ENCODE measurements around the gene MED13L. TPM values are rescaled to one million over a fixed set of nuclear protein-coding genes. Genes with fewer than 3 reads are reported as not detected.

The MED13L gene
- total and polyA plus RNA-seq, 2 of the 8 experiments (the other 6 are each of a cell fraction or from before 2014, with no cell fraction given) = 15.9 to 51.7 TPM

- no peak overlapping the region for H2AK5ac ChIP-seq (ENCODE audit: low read depth, low read length)
- DNase-seq (ENCODE audit: low read depth in 1 of 2, low spot score in 2 of 2) (no peak), FAIRE-seq (no peak)
- H3K23me2 ChIP-seq (ENCODE audit: low read depth, low read length) = no peaks in the 10 kb centered on the region
- H4K5ac ChIP-seq (ENCODE audit: insufficient read length, low read depth, low read length) = no peak overlapping the region
- no peak overlapping the region for H2BK120ac ChIP-seq (replicated peaks; ENCODE audit: low read depth, low read length)
- no peak overlapping the region for H3K56ac ChIP-seq (replicated peaks; ENCODE audit: insufficient read length, low read depth, low read length)
- H2BK5ac ChIP-seq (ENCODE audit: low read depth, low read length) = no peak overlapping the region
- ChIA-PET CTCF (ENCODE audit: partially characterized antibody) (interaction anchor here (0.6 to 3.0 kb wide), 6 partner anchors 10 to 721 kb away, joined by 3 to 28 read pairs (median 6); no protein-coding TSS in a partner anchor), POLR2A (ENCODE audit: partially characterized antibody) (interaction anchor here (0.6 kb wide), 2 partner anchors 21 to 285 kb away, joined by 4 read pairs; no protein-coding TSS in a partner anchor)
- H2BK20ac ChIP-seq (ENCODE audit: low read length) = no peak overlapping the region
- no peak overlapping the region for H2BK15ac ChIP-seq (ENCODE audit: low read length)
- no peaks in the 10 kb centered on the region for H3K9me3 ChIP-seq (ENCODE audit: insufficient read depth in 2 of 2, low read depth in 1 of 2, low read length in 1 of 2)
- H3K79me1 ChIP-seq (ENCODE audit: low read depth, low read length) = no peaks in the 10 kb centered on the region; the same call in 1 of the 2 replicates
- H3K4ac ChIP-seq (replicated peaks; ENCODE audit: insufficient read length, low read depth, low read length) = no peak overlapping the region
- H3K4me2 ChIP-seq (ENCODE audit: insufficient read depth in 1 of 2, low read depth in 2 of 2, low read length in 2 of 2) = no peak overlapping the region
- no peaks in the 10 kb centered on the region for H4K20me1 ChIP-seq (replicated peaks in 1 of 2; ENCODE audit: control insufficient read depth in 1 of 2, insufficient read depth in 2 of 2, low read length in 2 of 2)
- H3K23ac ChIP-seq (ENCODE audit: insufficient read length) = no peak overlapping the region
- no peak overlapping the region for H3K18ac ChIP-seq (ENCODE audit: extremely low read depth, low read length)
- H3K36me3 ChIP-seq (ENCODE audit: control insufficient read depth in 2 of 4, insufficient read depth in 4 of 4, low read length in 3 of 4) = peaks cover 5 to 36% (median 9%) of the 10 kb centered on the region in 4 experiments; a peak in 5 of 8 replicates
- H3K79me2 ChIP-seq (ENCODE audit: control insufficient read depth in 1 of 2, insufficient read depth in 2 of 2, low read length in 2 of 2) = 0 out of 4 replicates have a peak, but pooled peaks cover 0 to 3% of the 10 kb centered on the region in 2 experiments
- no peaks in the 10 kb centered on the region for H3K27me3 ChIP-seq (replicated peaks in 1 of 4; ENCODE audit: control insufficient read depth in 3 of 4, extremely low read depth in 1 of 4, insufficient read depth in 3 of 4, low read length in 3 of 4)
- WGBS, 2 experiments (ENCODE audit: extremely low coverage in 1 of 2, insufficient coverage in 1 of 2, insufficient read length in 1 of 2, insufficient replicate concordance in 2 of 2, low coverage in 1 of 2, low lambda C conversion rate in 2 of 2, missing lambda C conversion rate in 1 of 2) = 73% methylated on average over 2 of the region's 2 CpGs; no CpG with 5 or more reads in 1 of the 2 experiments
- no peak overlapping the region for H2AFZ ChIP-seq (ENCODE audit: low read length)
- H4K91ac ChIP-seq (replicated peaks; ENCODE audit: insufficient read length, low read length) = no peak overlapping the region
- no peak overlapping the region for H2BK12ac ChIP-seq (ENCODE audit: low read depth, low read length)
- no peak overlapping the region for H3K4me3 ChIP-seq (ENCODE audit: extremely low read depth in 1 of 4, insufficient read depth in 2 of 4, low read depth in 3 of 4, low read length in 4 of 4)
- no peak overlapping the region for H3K14ac ChIP-seq (ENCODE audit: insufficient read length)
- peaks cover 2 to 11% (median 8%) of the 10 kb centered on the region in 4 experiments; a peak in 3 of 7 replicates for H3K4me1 ChIP-seq (replicated peaks in 1 of 4; ENCODE audit: control insufficient read depth in 3 of 4, insufficient read depth in 4 of 4, low read length in 3 of 4)
- no peak overlapping the region for H3K9ac ChIP-seq (replicated peaks in 1 of 4; ENCODE audit: extremely low read depth in 1 of 4, low read depth in 3 of 4, low read length in 3 of 4)
- no peak overlapping the region for H4K8ac ChIP-seq (ENCODE audit: extremely low read depth, insufficient read depth, low read length)
- no peak overlapping the region for H3K27ac ChIP-seq (ENCODE audit: low read depth, low read length)
- TF ChIP-seq RXRA (IDR thresholded peaks at IDR 0.05; ENCODE audit: insufficient read depth, low read depth, low read length) (no peak), CTCF (IDR thresholded peaks at IDR 0.05; ENCODE audit: control extremely low read depth in 1 of 3, insufficient read depth in 1 of 3, low read depth in 1 of 3, low read length in 3 of 3) (no peak), RBBP5 (IDR thresholded peaks at IDR 0.05; ENCODE audit: borderline replicate concordance, low read depth, low read length) (no peak), TAF1 (IDR thresholded peaks at IDR 0.05; ENCODE audit: low read depth, low read length) (no peak), CBX5 (IDR thresholded peaks at IDR 0.05; ENCODE audit: low read depth, low read length) (no peak), ZNF274 (IDR thresholded peaks at IDR 0.05; ENCODE audit: borderline replicate concordance, extremely low read depth, low read length) (no peak), RAD21 (IDR thresholded peaks at IDR 0.05 in 1 of 2, conservative IDR thresholded peaks at IDR 0.05 in 1 of 2; ENCODE audit: low read depth in 2 of 2, low read length in 2 of 2) (no peak), E2F6 (IDR thresholded peaks at IDR 0.05) (no peak), PHF8 (conservative IDR thresholded peaks at IDR 0.05; ENCODE audit: low read depth, low read length) (no peak), POLR2AphosphoS5 (IDR thresholded peaks at IDR 0.05; ENCODE audit: low read depth, low read length) (no peak)
Observed at GRCh38 chr12:115988212-115988611, 289.3 kb downstream of the MED13L start.
